ENCODE results near the gene TM4SF4. TPM values are rescaled to one million over a fixed set of nuclear protein-coding genes. Genes with fewer than 3 reads are reported as not detected.
A peak's percentile ranks its signal among the peaks of the same experiment; 100 is the strongest.

Gene TM4SF4
- polyA plus RNA-seq, 1 donor from 2014 or later = not detected

DNA sequence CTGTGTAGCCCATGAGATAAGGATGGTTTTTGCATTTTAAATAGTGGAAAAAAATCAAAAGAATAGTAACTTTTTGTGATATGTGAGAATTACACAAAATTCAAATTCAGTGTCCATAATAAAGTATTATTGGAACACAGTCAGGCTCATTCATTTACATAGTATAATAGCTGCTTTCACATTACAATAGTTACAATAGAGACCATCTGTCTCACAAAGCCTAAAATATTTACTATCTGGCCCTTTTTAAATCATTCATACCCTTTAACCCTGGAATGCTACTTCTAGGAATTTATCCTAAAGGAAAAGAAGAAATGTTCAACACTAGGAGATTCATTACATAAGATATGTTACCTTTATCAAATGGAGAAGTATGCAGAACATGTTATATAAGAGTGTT is 35.5 kb upstream of the TM4SF4 start:
- no peak for TF ChIP-seq TAF1 (IDR thresholded peaks at IDR 0.05; ENCODE audit: low read depth)
- no peak for TF ChIP-seq EZH2 (IDR thresholded peaks at IDR 0.05; ENCODE audit: borderline replicate concordance, insufficient read depth, low read length, poor library complexity, severe bottlenecking)
- TF ChIP-seq SMC3 (conservative IDR thresholded peaks at IDR 0.05; ENCODE audit: poor library complexity) = no peak
- no peak for TF ChIP-seq POLR2AphosphoS5 (IDR thresholded peaks at IDR 0.05)
- TF ChIP-seq RAD21 (conservative IDR thresholded peaks at IDR 0.05) = no peak
- TF ChIP-seq EP300 (conservative IDR thresholded peaks at IDR 0.05; ENCODE audit: poor library complexity, severe bottlenecking) = no peak
- no peak for TF ChIP-seq MXI1 (conservative IDR thresholded peaks at IDR 0.05; ENCODE audit: poor library complexity, severe bottlenecking)
- TF ChIP-seq, protein P1, sequence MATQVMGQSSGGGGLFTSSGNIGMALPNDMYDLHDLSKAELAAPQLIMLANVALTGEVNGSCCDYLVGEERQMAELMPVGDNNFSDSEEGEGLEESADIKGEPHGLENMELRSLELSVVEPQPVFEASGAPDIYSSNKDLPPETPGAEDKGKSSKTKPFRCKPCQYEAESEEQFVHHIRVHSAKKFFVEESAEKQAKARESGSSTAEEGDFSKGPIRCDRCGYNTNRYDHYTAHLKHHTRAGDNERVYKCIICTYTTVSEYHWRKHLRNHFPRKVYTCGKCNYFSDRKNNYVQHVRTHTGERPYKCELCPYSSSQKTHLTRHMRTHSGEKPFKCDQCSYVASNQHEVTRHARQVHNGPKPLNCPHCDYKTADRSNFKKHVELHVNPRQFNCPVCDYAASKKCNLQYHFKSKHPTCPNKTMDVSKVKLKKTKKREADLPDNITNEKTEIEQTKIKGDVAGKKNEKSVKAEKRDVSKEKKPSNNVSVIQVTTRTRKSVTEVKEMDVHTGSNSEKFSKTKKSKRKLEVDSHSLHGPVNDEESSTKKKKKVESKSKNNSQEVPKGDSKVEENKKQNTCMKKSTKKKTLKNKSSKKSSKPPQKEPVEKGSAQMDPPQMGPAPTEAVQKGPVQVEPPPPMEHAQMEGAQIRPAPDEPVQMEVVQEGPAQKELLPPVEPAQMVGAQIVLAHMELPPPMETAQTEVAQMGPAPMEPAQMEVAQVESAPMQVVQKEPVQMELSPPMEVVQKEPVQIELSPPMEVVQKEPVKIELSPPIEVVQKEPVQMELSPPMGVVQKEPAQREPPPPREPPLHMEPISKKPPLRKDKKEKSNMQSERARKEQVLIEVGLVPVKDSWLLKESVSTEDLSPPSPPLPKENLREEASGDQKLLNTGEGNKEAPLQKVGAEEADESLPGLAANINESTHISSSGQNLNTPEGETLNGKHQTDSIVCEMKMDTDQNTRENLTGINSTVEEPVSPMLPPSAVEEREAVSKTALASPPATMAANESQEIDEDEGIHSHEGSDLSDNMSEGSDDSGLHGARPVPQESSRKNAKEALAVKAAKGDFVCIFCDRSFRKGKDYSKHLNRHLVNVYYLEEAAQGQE (IDR thresholded peaks at IDR 0.05; ENCODE audit: borderline replicate concordance) = no peak
- TF ChIP-seq CTCF (IDR thresholded peaks at IDR 0.05; ENCODE audit: poor library complexity, severe bottlenecking) = no peak
- Histone ChIP-seq H3K27me3 (ENCODE audit: insufficient read depth, low read depth, low read length) (no peaks in the 10 kb centered on the region), H3K27ac (ENCODE audit: low read length) (no peak overlapping the region), H3K9me3 (ENCODE audit: low read length) (no peaks in the 10 kb centered on the region), H2AFZ (ENCODE audit: low read depth, low read length) (no peak overlapping the region), H3K4me2 (ENCODE audit: low read length) (no peak overlapping the region), H4K20me1 (ENCODE audit: insufficient read depth) (no peaks in the 10 kb centered on the region), H3F3A (ENCODE audit: insufficient read depth, low read length, poor library complexity, severe bottlenecking) (no peaks in the 10 kb centered on the region), H3K36me3 (ENCODE audit: insufficient read depth, low read length) (no peaks in the 10 kb centered on the region), H3K9ac (ENCODE audit: low read length) (no peak overlapping the region), H3K4me3 (ENCODE audit: low read length) (no peak overlapping the region), H3K9me2 (ENCODE audit: insufficient read depth, low read length) (no peaks in the 10 kb centered on the region), H3K79me2 (replicated peaks; ENCODE audit: insufficient read depth, low read length) (no peaks in the 10 kb centered on the region)

DNA sequence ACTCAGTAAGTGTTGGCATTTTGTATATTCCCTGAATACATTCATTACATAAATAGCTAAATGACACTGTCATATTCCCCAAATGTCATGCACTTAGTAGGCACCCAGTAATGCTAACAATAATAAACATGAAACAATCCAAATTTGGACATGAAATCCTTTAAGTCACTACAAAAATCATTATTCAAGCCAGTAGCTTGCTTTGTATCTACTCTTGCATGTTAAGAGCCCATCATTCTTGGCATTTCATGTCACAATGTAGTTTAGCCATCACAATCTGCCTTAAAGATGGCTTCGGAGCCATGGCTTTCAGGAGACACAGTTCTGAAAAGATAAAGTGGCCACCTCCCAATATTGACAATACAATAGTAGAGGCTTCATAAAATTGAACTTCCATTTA is 32.9 kb upstream of the TM4SF4 start:
- no peaks in the 10 kb centered on the region for H3K9me2 ChIP-seq (ENCODE audit: insufficient read depth, low read length)
- no peak overlapping the region for H3K4me2 ChIP-seq (ENCODE audit: low read length)
- H3K27ac ChIP-seq (ENCODE audit: low read length) = peak overlapping the region; percentile 55
- H3K27me3 ChIP-seq (ENCODE audit: insufficient read depth, low read depth, low read length) = no peaks in the 10 kb centered on the region
- H4K20me1 ChIP-seq (ENCODE audit: insufficient read depth) = no peaks in the 10 kb centered on the region
- no peaks in the 10 kb centered on the region for H3K36me3 ChIP-seq (ENCODE audit: insufficient read depth, low read length)
- H3K4me3 ChIP-seq (ENCODE audit: low read length) = no peak overlapping the region
- H2AFZ ChIP-seq (ENCODE audit: low read depth, low read length) = no peak overlapping the region
- H3K9ac ChIP-seq (ENCODE audit: low read length) = no peak overlapping the region
- H3F3A ChIP-seq (ENCODE audit: insufficient read depth, low read length, poor library complexity, severe bottlenecking) = no peaks in the 10 kb centered on the region
- no peaks in the 10 kb centered on the region for H3K9me3 ChIP-seq (ENCODE audit: low read length)
- TF ChIP-seq CTCF (IDR thresholded peaks at IDR 0.05; ENCODE audit: poor library complexity, severe bottlenecking) (no peak), MXI1 (conservative IDR thresholded peaks at IDR 0.05; ENCODE audit: poor library complexity, severe bottlenecking) (no peak), EP300 (conservative IDR thresholded peaks at IDR 0.05; ENCODE audit: poor library complexity, severe bottlenecking) (peak; percentile 96), SMC3 (conservative IDR thresholded peaks at IDR 0.05; ENCODE audit: poor library complexity) (no peak), POLR2AphosphoS5 (IDR thresholded peaks at IDR 0.05) (peak; percentile 86), TAF1 (IDR thresholded peaks at IDR 0.05; ENCODE audit: low read depth) (no peak), EZH2 (IDR thresholded peaks at IDR 0.05; ENCODE audit: borderline replicate concordance, insufficient read depth, low read length, poor library complexity, severe bottlenecking) (no peak), RAD21 (conservative IDR thresholded peaks at IDR 0.05) (no peak)
- TF ChIP-seq, protein P1 (IDR thresholded peaks at IDR 0.05; ENCODE audit: borderline replicate concordance) = no peak
- no peaks in the 10 kb centered on the region for H3K79me2 ChIP-seq (replicated peaks; ENCODE audit: insufficient read depth, low read length)

Measured in neural cell (in vitro differentiated cells).